Measurements from ENCODE around the gene VGLL3. TPM values are rescaled to one million over a fixed set of nuclear protein-coding genes. Genes with fewer than 3 reads are reported as not detected.

VGLL3 gene
- total and polyA plus RNA-seq, 2 of the 4 experiments (the other 2 are of a cell fraction): 46.2 to 97.3 TPM

GRCh38 chr3:86998569-86998968 is 7.6 kb upstream of the VGLL3 start:
- Histone ChIP-seq H4K20me1 (ENCODE audit: insufficient read depth, low read length) (no peaks in the 10 kb centered on the region), H3K56ac (ENCODE audit: extremely low read depth, insufficient read depth, low read length) (no peak overlapping the region), H3K9me3 (ENCODE audit: control insufficient read depth, insufficient read depth, low read length) (no peaks in the 10 kb centered on the region), H2AK9ac (replicated peaks; ENCODE audit: low read depth, low read length, poor library complexity) (no peak overlapping the region), H3K27ac (ENCODE audit: insufficient read depth, low read length) (no peak overlapping the region), H3K36me3 (ENCODE audit: control insufficient read depth, insufficient read depth, low read length) (no peaks in the 10 kb centered on the region), H3K4me2 (ENCODE audit: low read depth, low read length) (no peak overlapping the region), H4K91ac (ENCODE audit: insufficient read depth, low read depth, low read length) (no peak overlapping the region), H3K27me3 (ENCODE audit: control insufficient read depth, insufficient read depth, low read length) (no peaks in the 10 kb centered on the region), H4K8ac (ENCODE audit: low read depth in 2 of 2, low read length in 2 of 2) (no peak overlapping the region), H3K9me1 (ENCODE audit: insufficient read depth, low read length) (no peaks in the 10 kb centered on the region), H2BK20ac (ENCODE audit: low read depth, low read length) (no peak overlapping the region; the same call in 1 of the 2 replicates), H2BK120ac (ENCODE audit: low read depth, low read length) (no peak overlapping the region), H3K4me1 (ENCODE audit: control insufficient read depth, insufficient read depth, low read length) (peaks cover 13% of the 10 kb centered on the region), H3K9ac (ENCODE audit: low read depth, low read length) (no peak overlapping the region), H4K5ac (ENCODE audit: low read depth, low read length) (no peak overlapping the region), H3K23ac (ENCODE audit: low read depth, low read length) (no peak overlapping the region), H3K4ac (ENCODE audit: low read depth, low read length) (no peak overlapping the region), H2AK5ac (ENCODE audit: low read depth, low read length) (peak overlapping the region; percentile 25; the same call in 1 of the 2 replicates), H3K79me1 (ENCODE audit: low read depth in 1 of 2, low read length in 2 of 2) (no peaks in the 10 kb centered on the region), H2BK15ac (ENCODE audit: low read depth, low read length) (no peak overlapping the region), H2AFZ (replicated peaks; ENCODE audit: low read length, poor library complexity) (no peak overlapping the region), H2BK5ac (ENCODE audit: low read depth, low read length, poor library complexity, severe bottlenecking) (no peak overlapping the region), H3K18ac (ENCODE audit: low read depth, low read length) (no peak overlapping the region), H3K14ac (replicated peaks; ENCODE audit: low read depth, low read length) (no peak overlapping the region), H3K4me3 (ENCODE audit: insufficient read depth, low read depth, low read length) (no peak overlapping the region)
- no CpG with 5 or more reads among the region's 1 CpG for WGBS, 2 experiments (ENCODE audit: extremely low coverage in 2 of 2, insufficient read length in 1 of 2)
- ChIA-PET CTCF (no interaction called here), POLR2A (ENCODE audit: unreplicated experiment) (no interaction called here)
- intact Hi-C loops (cut with micrococcal nuclease) (no loop called here), dilution Hi-C loops (cut with HindIII; ENCODE audit: low sequenced_read_pairs, unreplicated experiment) (no loop called here), in situ Hi-C loops (cut with MboI; ENCODE audit: low sequenced_read_pairs) (loop anchor here (25.0 kb wide), 1 partner anchor 1139 kb away; the partner anchor contains the start of gene C3orf38)
- TF ChIP-seq CEBPB (IDR thresholded peaks at IDR 0.05; ENCODE audit: low read depth, low read length): no peak
- no peak for TF ChIP-seq SMC3 (IDR thresholded peaks at IDR 0.05; ENCODE audit: low read depth, low read length)
- no peak for TF ChIP-seq RFX5 (IDR thresholded peaks at IDR 0.05; ENCODE audit: low read depth, low read length)
- no peak for TF ChIP-seq MAFK (IDR thresholded peaks at IDR 0.05; ENCODE audit: low read depth, low read length)
- no peak for TF ChIP-seq RAD21 (IDR thresholded peaks at IDR 0.05; ENCODE audit: low read length)
- no peak for TF ChIP-seq RCOR1 (IDR thresholded peaks at IDR 0.05; ENCODE audit: insufficient replicate concordance, low read length)
- TF ChIP-seq, protein P1, sequence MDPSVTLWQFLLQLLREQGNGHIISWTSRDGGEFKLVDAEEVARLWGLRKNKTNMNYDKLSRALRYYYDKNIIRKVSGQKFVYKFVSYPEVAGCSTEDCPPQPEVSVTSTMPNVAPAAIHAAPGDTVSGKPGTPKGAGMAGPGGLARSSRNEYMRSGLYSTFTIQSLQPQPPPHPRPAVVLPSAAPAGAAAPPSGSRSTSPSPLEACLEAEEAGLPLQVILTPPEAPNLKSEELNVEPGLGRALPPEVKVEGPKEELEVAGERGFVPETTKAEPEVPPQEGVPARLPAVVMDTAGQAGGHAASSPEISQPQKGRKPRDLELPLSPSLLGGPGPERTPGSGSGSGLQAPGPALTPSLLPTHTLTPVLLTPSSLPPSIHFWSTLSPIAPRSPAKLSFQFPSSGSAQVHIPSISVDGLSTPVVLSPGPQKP (IDR thresholded peaks at IDR 0.05; ENCODE audit: borderline replicate concordance, low read depth, low read length): no peak
- TF ChIP-seq NFE2L2 (IDR thresholded peaks at IDR 0.05; ENCODE audit: low read depth, low read length): no peak
- TF ChIP-seq POLR2A (IDR thresholded peaks at IDR 0.05; ENCODE audit: low read depth, low read length): no peak
- TF ChIP-seq MAZ (IDR thresholded peaks at IDR 0.05; ENCODE audit: borderline replicate concordance, low read depth, low read length): no peak
- TF ChIP-seq, protein P2, sequence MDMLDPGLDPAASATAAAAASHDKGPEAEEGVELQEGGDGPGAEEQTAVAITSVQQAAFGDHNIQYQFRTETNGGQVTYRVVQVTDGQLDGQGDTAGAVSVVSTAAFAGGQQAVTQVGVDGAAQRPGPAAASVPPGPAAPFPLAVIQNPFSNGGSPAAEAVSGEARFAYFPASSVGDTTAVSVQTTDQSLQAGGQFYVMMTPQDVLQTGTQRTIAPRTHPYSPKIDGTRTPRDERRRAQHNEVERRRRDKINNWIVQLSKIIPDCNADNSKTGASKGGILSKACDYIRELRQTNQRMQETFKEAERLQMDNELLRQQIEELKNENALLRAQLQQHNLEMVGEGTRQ (IDR thresholded peaks at IDR 0.05; ENCODE audit: low read depth, low read length): no peak
- BruUV-seq (replicated peaks): no TSS peak
- DNase-seq: no peak
- ATAC-seq (ENCODE audit: low read depth): no peak
